Glutamatergic neuron (in vitro differentiated cells): ENCODE measurements around the gene CREB5. TPM values are rescaled to one million over a fixed set of nuclear protein-coding genes. Genes with fewer than 3 reads are reported as not detected.

Experiments used
- DNase-seq: peaks from one replicate; pipeline ENCODE4 v3.0.0; 2022
- H3K27ac Mint-ChIP-seq: one replicate; pipeline ENCODE4 v1.8.0; 2020; ENCODE audit warnings: mild to moderate bottlenecking, mixed read lengths, inconsistent platforms; ENCODE audit not compliant: unreplicated experiment
- H3K27me3 Mint-ChIP-seq: one replicate; pipeline ENCODE4 v1.8.0; 2020; ENCODE audit warnings: mild to moderate bottlenecking, moderate library complexity, mixed read lengths, inconsistent platforms; ENCODE audit not compliant: unreplicated experiment
- H3K36me3 Mint-ChIP-seq: one replicate; pipeline ENCODE4 v1.8.0; 2020; ENCODE audit warnings: mild to moderate bottlenecking, mixed read lengths, inconsistent platforms; ENCODE audit not compliant: unreplicated experiment
- H3K4me1 Mint-ChIP-seq: one replicate; pipeline ENCODE4 v1.8.0; 2020; ENCODE audit warnings: mild to moderate bottlenecking, low read depth, mixed read lengths, inconsistent platforms; ENCODE audit not compliant: unreplicated experiment
- H3K4me3 Mint-ChIP-seq: one replicate; pipeline ENCODE4 v1.8.0; 2020; ENCODE audit warnings: mild to moderate bottlenecking, mixed read lengths, inconsistent platforms; ENCODE audit not compliant: unreplicated experiment
- H3K9me3 Mint-ChIP-seq: one replicate; pipeline ENCODE4 v1.8.0; 2020; ENCODE audit warnings: mild to moderate bottlenecking, moderate library complexity, mixed read lengths, inconsistent platforms; ENCODE audit not compliant: unreplicated experiment
- CTCF ChIP-seq: fragments of 200-600 bp; sonication (generic); IDR thresholded peaks from one replicate; pipeline ENCODE4 v1.5.0; 2021; ENCODE audit not compliant: partially characterized antibody, unreplicated experiment
- total RNA-seq: library from RNA; stranded (reverse); fragmentation: NEBNext Ultra II Directional; extraction: Animal tissue kit (Norgen Biotek cat#: 25700); gene quantifications from one replicate; pipeline ENCODE4 v1.2.1, GENCODE V29; 2021; ENCODE audit not compliant: unreplicated experiment

Gene CREB5
- total RNA-seq, 1 donor from 2014 or later = 50.4 TPM

GRCh38 chr7:28862595-28863272 is 450.4 kb downstream of the CREB5 start:
- no peak overlapping the region for H3K4me3 Mint-ChIP-seq

GRCh38 chr7:28865601-28866144 is 453.4 kb downstream of the CREB5 start:
- no peaks in the 10 kb centered on the region for H3K9me3 Mint-ChIP-seq
- TF ChIP-seq CTCF = no peak
- no peak overlapping the region for H3K27ac Mint-ChIP-seq
- H3K36me3 Mint-ChIP-seq = no peaks in the 10 kb centered on the region
- DNase-seq = no peak
- H3K27me3 Mint-ChIP-seq = no peaks in the 10 kb centered on the region
- H3K4me3 Mint-ChIP-seq = no peak overlapping the region
- peaks cover 10% of the 10 kb centered on the region for H3K4me1 Mint-ChIP-seq

More at GRCh38 chr7:28862595-28863272, 450.4 kb downstream of the CREB5 start:
- TF ChIP-seq CTCF = no peak
- Mint-ChIP-seq H3K27me3 (no peaks in the 10 kb centered on the region), H3K36me3 (no peaks in the 10 kb centered on the region), H3K4me1 (peaks cover 10% of the 10 kb centered on the region), H3K27ac (peak overlapping the region; percentile 29), H3K9me3 (peaks cover 4% of the 10 kb centered on the region)
- DNase-seq = peak; percentile 48

DNA sequence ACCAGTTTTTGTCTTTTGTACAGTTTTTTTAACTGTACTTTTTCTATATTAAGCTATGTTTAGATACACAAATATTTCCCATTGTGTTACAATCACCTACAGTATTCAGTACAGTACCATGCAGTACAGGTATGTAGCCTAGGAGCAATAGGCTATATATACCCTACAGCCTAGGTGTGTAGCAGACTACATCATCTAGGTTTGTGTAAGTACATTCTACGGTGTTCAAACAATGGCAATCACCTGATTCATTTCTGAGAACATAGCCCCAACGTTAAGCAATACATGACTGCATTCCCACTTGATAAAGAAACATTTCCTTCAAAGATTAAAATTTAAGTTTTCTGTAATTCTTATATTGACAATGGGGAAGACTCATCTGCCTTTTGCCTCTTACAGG is 456.4 kb downstream of the CREB5 start:
- no peak for DNase-seq
- Mint-ChIP-seq H3K27me3 (peaks cover 1% of the 10 kb centered on the region), H3K9me3 (no peaks in the 10 kb centered on the region), H3K4me3 (no peak overlapping the region), H3K36me3 (no peaks in the 10 kb centered on the region), H3K4me1 (peaks cover 5% of the 10 kb centered on the region), H3K27ac (no peak overlapping the region)
- no peak for TF ChIP-seq CTCF

DNA sequence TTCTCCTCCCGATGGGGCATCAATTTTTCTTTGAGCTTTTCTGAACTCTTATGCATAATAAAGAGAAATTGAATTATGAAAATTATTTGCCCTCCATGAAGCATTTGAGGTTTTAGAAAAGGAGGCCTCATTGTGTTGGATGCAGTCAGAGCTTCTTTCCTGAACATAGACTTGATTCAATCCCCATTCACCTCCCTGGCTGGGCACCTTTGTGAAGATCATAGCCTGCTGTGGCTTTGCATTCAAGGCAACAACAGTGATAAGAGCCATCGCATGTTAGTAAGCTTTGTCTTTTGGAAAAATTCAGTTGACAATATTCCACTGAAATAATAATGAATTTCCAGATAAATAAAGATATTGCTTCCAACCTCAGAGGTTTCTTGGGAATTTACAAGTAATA is 458.8 kb downstream of the CREB5 start:
- no peak for DNase-seq
- Mint-ChIP-seq H3K4me1 (no peaks in the 10 kb centered on the region), H3K4me3 (no peak overlapping the region), H3K9me3 (no peaks in the 10 kb centered on the region), H3K27ac (no peak overlapping the region), H3K27me3 (peaks cover 1% of the 10 kb centered on the region), H3K36me3 (no peaks in the 10 kb centered on the region)
- no peak for TF ChIP-seq CTCF

DNA sequence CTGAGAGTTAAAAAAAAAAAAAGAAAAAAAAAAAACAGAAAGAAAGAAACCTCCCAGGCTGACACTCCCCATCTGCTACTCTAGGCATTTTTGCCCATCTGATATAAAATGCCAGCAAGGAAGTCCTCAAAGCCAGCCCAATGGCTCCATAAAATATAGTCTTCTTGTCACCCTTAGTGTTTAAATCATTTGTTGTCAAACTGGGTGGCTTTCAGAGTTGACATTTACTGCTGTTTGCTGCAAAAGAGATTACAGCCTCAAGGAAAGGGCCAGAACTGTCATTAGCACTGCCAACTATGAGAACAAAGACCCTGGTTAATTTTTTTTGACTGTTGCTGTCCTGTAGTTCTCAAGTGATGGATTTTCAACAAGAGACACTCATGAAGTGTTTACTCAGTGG is 459.3 kb downstream of the CREB5 start:
- no peak for TF ChIP-seq CTCF
- H3K27me3 Mint-ChIP-seq = peaks cover 1% of the 10 kb centered on the region
- H3K27ac Mint-ChIP-seq = no peak overlapping the region
- no peak for DNase-seq
- no peaks in the 10 kb centered on the region for H3K4me1 Mint-ChIP-seq
- no peaks in the 10 kb centered on the region for H3K36me3 Mint-ChIP-seq
- no peak overlapping the region for H3K4me3 Mint-ChIP-seq
- H3K9me3 Mint-ChIP-seq = no peaks in the 10 kb centered on the region
